Left renal pelvis (tissue), 4 donors: ENCODE data around the gene NTRK1. TPM values are rescaled to one million over a fixed set of nuclear protein-coding genes. Genes with fewer than 3 reads are reported as not detected.

ENCODE experiments used
- DNase-seq, 4 donors: peaks; one replicate each; pipeline ENCODE4 v3.0.0-alpha.2; 2013; ENCODE audit warnings: low read depth in 4 of 4, low spot score in 3 of 4
- polyA plus RNA-seq, 4 donors: library from polyadenylated mRNA; unstranded; fragments of 120-200 nt; gene quantifications; one replicate each; pipeline ENCODE4 v1.2.1, GENCODE V29; 2013; ENCODE audit not compliant: insufficient read length in 4 of 4

NTRK1 gene
- polyA plus RNA-seq, 4 donors: 1.2 to 3.1 (median 2.0) TPM

DNA sequence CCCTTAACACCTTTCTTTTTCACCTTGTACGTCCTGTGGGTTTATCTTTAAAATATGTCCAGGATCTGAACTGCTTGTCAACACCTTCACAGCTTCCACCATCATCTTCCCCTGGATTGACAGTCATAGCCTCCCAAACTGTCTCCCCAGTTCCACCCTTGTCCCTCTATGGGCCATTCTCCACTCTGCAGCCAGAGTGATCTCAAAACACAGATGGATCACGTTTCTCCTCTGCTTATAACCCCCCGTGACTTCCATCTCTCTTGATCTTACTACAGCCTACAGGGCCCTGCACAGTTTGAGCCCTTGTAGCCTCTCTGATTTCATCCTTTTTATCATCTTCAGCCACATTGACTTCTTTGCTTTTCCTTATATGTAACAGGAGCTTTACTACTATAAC lies 6.0 kb upstream of the NTRK1 start:
- DNase-seq: no peak

DNA sequence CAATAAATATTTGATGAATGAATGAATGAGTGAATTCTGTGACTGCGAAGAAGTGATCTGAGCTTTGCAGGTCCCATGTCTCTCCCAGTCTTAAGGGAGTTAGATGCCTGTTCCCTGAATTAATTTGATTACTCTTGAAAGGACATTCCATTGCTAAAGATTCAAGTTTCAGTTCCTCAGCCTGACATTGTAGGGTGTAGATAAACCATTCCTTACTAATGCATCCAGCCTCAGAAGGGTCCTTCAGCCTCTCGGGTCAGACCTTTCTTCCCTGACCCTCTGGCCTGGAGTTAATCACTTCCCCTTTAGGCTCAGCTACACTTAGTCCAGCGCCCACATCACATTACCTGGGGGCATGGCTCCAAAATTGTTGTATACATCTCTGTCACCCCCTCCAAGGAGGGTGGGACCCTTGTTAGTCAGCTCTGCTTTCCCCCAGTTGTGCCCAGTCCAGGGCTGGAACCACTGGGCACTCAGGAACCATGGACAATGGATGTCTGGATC lies 4.3 kb upstream of the NTRK1 start:
- DNase-seq: no peak

GRCh38 chr1:156857532-156857931 lies 3.1 kb upstream of the NTRK1 start:
- no peak for DNase-seq

DNA sequence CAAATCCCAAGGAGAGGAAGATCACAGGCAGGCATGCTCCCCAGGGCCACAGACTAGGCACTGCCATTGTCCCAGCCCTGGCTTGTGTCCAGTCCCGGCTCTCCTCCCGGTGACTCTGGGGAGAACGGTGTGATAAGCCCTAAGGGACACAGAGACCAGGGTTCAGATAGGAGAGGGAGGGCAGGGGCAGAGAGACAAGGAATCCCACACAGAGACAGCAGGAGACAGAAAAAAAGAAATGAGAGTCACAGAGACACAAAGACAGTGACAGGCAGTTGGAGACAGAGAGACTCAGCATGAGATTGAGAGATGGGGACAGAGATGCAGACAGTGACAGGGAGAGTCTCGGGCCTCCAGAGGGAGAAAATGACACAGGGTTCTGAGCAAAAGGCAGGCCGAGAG lies 2.1 kb upstream of the NTRK1 start:
- DNase-seq: no peak

DNA sequence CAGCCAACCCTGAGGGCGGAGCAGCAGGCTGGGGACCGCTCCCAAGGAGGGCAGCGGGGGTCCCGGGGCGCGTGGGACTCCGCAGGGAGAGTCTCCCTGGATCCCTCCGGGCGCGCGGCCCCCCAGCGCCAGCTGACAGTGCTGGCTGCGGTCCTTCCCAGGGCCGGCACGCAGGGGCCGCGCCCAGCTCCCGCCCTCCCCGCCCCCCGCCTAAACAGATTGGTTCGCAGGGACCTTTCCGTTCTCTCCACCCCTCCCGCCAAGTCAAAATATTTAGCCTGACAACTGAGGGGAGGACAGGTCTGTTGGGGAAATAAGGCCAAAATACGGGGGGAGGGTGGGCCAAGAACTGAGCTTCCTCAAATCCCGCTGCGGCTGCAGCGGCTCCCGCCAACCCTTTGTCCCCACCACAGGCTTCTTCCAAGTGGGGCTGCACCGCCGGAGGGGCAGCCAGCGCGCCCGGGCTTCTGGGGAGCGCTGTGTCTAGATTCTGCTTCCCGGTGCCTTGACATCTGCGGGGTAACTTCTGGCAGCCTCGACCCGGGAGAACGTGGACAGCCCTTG lies 1.6 kb upstream of the NTRK1 start, which contains the start of gene INSRR:
INSRR (minus strand) TSS at position 159 of the 564 bp plus-strand sequence. CDS start 496 bp downstream, outside the sequence.
- DNase-seq: no peak

- no peak for DNase-seq
Observed at GRCh38 chr1:156859523-156860112, 1.0 kb upstream of the NTRK1 start.

- DNase-seq: peak in 1 of 4 donors; percentile 27
Observed at GRCh38 chr1:156860113-156860627, 495 bp upstream of the NTRK1 start.

DNA sequence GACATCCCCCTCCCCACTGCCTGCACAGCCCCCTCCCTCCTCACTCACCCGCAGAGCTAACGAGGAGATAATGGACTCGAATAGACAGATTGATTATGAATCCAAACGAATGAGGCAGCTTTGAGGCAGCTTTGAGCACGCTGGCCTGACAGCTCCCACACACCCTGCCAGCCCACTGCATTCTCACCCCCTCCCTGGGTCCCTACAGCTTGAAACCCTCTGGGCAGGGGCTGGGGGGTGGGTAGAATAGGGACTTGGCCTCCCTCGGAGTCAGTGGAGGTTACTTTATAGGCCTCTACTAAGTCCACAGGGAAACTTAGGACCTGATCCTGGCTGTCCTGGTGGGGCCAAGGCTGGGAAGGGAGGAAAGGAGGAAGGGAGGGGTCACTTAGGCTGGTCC lies 1.9 kb downstream of the NTRK1 start:
- DNase-seq: no peak

GRCh38 chr1:156862997-156863599 lies 2.4 kb downstream of the NTRK1 start:
- no peak for DNase-seq

GRCh38 chr1:156863631-156864030 lies 3.0 kb downstream of the NTRK1 start:
- DNase-seq: no peak

- DNase-seq: no peak
Observed at GRCh38 chr1:156864796-156865195, 4.1 kb downstream of the NTRK1 start.

GRCh38 chr1:156865258-156865657 lies 4.6 kb downstream of the NTRK1 start:
- no peak for DNase-seq

- DNase-seq: no peak
Observed at GRCh38 chr1:156865865-156866248, 5.2 kb downstream of the NTRK1 start.

- no peak for DNase-seq
Observed at GRCh38 chr1:156866249-156866909, 5.7 kb downstream of the NTRK1 start.

- DNase-seq: no peak
Observed at GRCh38 chr1:156868341-156868740, 7.7 kb downstream of the NTRK1 start.

- no peak for DNase-seq
Observed at GRCh38 chr1:156869455-156869854, 8.8 kb downstream of the NTRK1 start.

DNA sequence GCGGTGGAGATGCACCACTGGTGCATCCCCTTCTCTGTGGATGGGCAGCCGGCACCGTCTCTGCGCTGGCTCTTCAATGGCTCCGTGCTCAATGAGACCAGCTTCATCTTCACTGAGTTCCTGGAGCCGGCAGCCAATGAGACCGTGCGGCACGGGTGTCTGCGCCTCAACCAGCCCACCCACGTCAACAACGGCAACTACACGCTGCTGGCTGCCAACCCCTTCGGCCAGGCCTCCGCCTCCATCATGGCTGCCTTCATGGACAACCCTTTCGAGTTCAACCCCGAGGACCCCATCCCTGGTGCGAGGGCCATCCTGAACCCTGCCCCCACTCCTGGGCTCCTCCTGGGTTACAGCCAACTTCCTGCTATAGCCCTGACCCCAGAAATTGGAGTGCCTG lies 13.0 kb downstream of the NTRK1 start:
- DNase-seq: no peak

- no peak for DNase-seq
Observed at GRCh38 chr1:156874142-156874541, 13.5 kb downstream of the NTRK1 start.

DNA sequence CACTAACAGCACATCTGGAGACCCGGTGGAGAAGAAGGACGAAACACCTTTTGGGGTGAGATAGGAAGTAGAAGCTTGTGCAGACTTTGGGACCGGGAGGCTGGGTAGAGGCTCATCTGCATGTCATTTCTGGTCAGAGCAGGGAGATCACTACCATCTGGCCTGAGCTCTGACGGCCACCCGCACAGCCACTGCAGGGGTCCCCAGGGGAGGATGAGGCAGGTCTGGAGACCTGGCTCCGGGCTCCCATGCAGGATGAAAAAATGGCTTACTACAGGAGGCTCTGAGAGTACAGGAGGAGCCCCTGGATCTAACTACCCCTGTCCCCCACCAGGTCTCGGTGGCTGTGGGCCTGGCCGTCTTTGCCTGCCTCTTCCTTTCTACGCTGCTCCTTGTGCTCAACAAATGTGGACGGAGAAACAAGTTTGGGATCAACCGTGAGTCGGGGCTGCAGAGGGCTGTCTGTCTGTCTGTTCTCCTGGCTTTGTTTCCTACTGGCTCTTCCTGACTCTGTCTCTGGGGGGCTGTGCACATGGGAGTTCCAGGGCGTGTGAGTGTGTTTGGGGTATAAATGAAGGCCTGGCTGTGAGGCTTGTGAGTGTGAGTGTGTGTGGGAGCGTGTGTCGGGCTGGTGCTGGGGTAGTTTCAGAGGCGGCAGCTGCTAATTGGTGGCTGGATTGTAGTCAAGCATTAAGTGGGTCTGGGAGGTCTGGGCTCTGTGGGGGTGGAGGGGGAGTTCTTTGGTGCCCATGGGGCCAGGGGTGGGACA lies 14.1 kb downstream of the NTRK1 start:
- DNase-seq: no peak

DNA sequence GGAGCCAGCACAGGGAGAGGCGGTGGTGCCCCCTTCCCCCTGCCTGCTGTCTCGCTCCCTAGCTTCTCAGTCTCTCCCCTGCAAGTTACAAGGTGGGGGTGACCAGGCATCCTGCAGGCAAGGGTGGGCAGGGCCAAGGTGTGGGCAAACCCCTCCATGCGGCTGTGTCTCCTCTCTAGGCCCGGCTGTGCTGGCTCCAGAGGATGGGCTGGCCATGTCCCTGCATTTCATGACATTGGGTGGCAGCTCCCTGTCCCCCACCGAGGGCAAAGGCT lies 14.6 kb downstream of the NTRK1 start:
- no peak for DNase-seq

DNA sequence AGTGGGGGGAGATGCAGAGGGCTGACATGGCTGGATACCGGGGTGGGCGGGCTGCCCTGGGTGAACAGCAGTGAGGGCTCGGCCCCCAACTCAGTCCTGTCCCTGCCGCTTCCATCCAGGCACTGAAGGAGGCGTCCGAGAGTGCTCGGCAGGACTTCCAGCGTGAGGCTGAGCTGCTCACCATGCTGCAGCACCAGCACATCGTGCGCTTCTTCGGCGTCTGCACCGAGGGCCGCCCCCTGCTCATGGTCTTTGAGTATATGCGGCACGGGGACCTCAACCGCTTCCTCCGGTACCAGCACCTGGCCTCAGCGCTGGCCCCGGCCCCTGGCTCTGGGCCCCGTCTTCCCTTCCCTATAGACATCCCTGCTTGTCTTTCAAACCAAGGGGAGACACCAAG lies 15.6 kb downstream of the NTRK1 start:
- DNase-seq: no peak
